ENCODE data around the gene TM4SF20. TPM values are rescaled to one million over a fixed set of nuclear protein-coding genes. Genes with fewer than 3 reads are reported as not detected.

The TM4SF20 gene
- polyA plus RNA-seq, 1 donor from 2014 or later, result not detected

DNA sequence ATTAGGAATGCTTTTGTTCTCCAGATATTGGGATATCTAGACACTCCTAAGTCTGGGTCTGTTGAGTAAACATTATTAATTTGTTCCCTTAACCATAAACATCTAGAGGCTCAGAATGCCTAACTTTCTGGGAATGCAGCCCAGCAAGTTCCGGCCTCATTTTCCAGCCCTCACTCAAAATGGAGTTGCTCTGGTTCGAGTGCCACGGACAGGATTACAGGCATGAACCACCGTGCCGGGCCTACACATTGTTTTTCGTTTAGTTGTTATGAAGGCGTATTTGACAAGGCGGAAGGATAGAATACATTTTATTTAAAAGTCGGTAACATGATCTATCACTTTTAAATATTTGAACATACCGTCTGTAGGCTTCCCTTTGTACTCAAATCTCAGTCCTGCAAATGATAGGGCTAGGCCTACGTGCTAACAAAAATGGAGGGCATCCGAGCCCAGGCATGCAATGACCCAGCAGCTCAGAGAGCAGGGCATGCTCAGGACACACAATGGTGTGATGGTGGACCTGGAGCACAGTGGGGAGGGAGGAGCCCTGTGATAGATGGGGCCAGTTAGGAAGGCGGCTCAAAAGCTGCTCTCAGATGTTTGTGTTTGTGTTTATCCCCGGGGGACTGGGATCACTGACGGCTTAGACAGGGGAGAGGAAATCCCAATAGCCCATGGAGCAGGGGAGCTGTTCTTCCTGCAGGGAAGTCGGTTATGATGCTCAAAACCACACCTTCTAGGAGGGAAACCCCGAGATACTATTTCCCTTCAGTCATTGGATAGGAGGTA is 11.6 kb upstream of the TM4SF20 start:
- no peaks in the 10 kb centered on the region for H3K79me2 ChIP-seq (replicated peaks; ENCODE audit: insufficient read depth, low read length)
- H2AFZ ChIP-seq (ENCODE audit: low read depth, low read length), result no peak overlapping the region
- H4K20me1 ChIP-seq (ENCODE audit: insufficient read depth), result no peaks in the 10 kb centered on the region
- H3K4me2 ChIP-seq (ENCODE audit: low read length), result no peak overlapping the region
- H3K9ac ChIP-seq (ENCODE audit: low read length), result no peak overlapping the region
- no peaks in the 10 kb centered on the region for H3K9me3 ChIP-seq (ENCODE audit: low read length)
- H3K27me3 ChIP-seq (ENCODE audit: insufficient read depth, low read depth, low read length), result no peaks in the 10 kb centered on the region
- no peak overlapping the region for H3K4me3 ChIP-seq (ENCODE audit: low read length)
- H3K27ac ChIP-seq (ENCODE audit: low read length), result no peak overlapping the region
- no peak for TF ChIP-seq EP300 (conservative IDR thresholded peaks at IDR 0.05; ENCODE audit: poor library complexity, severe bottlenecking)
- TF ChIP-seq RAD21 (conservative IDR thresholded peaks at IDR 0.05), result no peak
- TF ChIP-seq EZH2 (IDR thresholded peaks at IDR 0.05; ENCODE audit: borderline replicate concordance, insufficient read depth, low read length, poor library complexity, severe bottlenecking), result no peak
- no peak for TF ChIP-seq MXI1 (conservative IDR thresholded peaks at IDR 0.05; ENCODE audit: poor library complexity, severe bottlenecking)
- TF ChIP-seq TAF1 (IDR thresholded peaks at IDR 0.05; ENCODE audit: low read depth), result no peak
- no peak for TF ChIP-seq REST (IDR thresholded peaks at IDR 0.05; ENCODE audit: borderline replicate concordance)
- TF ChIP-seq POLR2AphosphoS5 (IDR thresholded peaks at IDR 0.05), result no peak
- no peak for TF ChIP-seq SMC3 (conservative IDR thresholded peaks at IDR 0.05; ENCODE audit: poor library complexity)
- TF ChIP-seq, protein P1, sequence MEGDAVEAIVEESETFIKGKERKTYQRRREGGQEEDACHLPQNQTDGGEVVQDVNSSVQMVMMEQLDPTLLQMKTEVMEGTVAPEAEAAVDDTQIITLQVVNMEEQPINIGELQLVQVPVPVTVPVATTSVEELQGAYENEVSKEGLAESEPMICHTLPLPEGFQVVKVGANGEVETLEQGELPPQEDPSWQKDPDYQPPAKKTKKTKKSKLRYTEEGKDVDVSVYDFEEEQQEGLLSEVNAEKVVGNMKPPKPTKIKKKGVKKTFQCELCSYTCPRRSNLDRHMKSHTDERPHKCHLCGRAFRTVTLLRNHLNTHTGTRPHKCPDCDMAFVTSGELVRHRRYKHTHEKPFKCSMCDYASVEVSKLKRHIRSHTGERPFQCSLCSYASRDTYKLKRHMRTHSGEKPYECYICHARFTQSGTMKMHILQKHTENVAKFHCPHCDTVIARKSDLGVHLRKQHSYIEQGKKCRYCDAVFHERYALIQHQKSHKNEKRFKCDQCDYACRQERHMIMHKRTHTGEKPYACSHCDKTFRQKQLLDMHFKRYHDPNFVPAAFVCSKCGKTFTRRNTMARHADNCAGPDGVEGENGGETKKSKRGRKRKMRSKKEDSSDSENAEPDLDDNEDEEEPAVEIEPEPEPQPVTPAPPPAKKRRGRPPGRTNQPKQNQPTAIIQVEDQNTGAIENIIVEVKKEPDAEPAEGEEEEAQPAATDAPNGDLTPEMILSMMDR (IDR thresholded peaks at IDR 0.05; ENCODE audit: poor library complexity, severe bottlenecking), result no peak
- no peaks in the 10 kb centered on the region for H3F3A ChIP-seq (ENCODE audit: insufficient read depth, low read length, poor library complexity, severe bottlenecking)
- H3K36me3 ChIP-seq (ENCODE audit: insufficient read depth, low read length), result no peaks in the 10 kb centered on the region
- H3K9me2 ChIP-seq (ENCODE audit: insufficient read depth, low read length), result no peaks in the 10 kb centered on the region

- Histone ChIP-seq H3K27ac (ENCODE audit: low read length) (no peak overlapping the region), H3K4me3 (ENCODE audit: low read length) (no peak overlapping the region)
These were observed 10.6 kb upstream of the TM4SF20 start for GRCh38 chr2:227389661-227390060.

More at GRCh38 chr2:227389661-227390060, 10.6 kb upstream of the TM4SF20 start:
- Histone ChIP-seq H3K36me3 (ENCODE audit: insufficient read depth, low read length) (no peaks in the 10 kb centered on the region), H3K9me2 (ENCODE audit: insufficient read depth, low read length) (no peaks in the 10 kb centered on the region), H2AFZ (ENCODE audit: low read depth, low read length) (no peak overlapping the region), H3K79me2 (replicated peaks; ENCODE audit: insufficient read depth, low read length) (no peaks in the 10 kb centered on the region), H3K4me2 (ENCODE audit: low read length) (no peak overlapping the region), H3K27me3 (ENCODE audit: insufficient read depth, low read depth, low read length) (no peaks in the 10 kb centered on the region), H3K9me3 (ENCODE audit: low read length) (no peaks in the 10 kb centered on the region), H4K20me1 (ENCODE audit: insufficient read depth) (no peaks in the 10 kb centered on the region), H3F3A (ENCODE audit: insufficient read depth, low read length, poor library complexity, severe bottlenecking) (no peaks in the 10 kb centered on the region), H3K9ac (ENCODE audit: low read length) (no peak overlapping the region)
- no peak for TF ChIP-seq POLR2AphosphoS5 (IDR thresholded peaks at IDR 0.05)
- TF ChIP-seq REST (IDR thresholded peaks at IDR 0.05; ENCODE audit: borderline replicate concordance), result no peak
- TF ChIP-seq EZH2 (IDR thresholded peaks at IDR 0.05; ENCODE audit: borderline replicate concordance, insufficient read depth, low read length, poor library complexity, severe bottlenecking), result no peak
- no peak for TF ChIP-seq TAF1 (IDR thresholded peaks at IDR 0.05; ENCODE audit: low read depth)
- no peak for TF ChIP-seq RAD21 (conservative IDR thresholded peaks at IDR 0.05)
- TF ChIP-seq EP300 (conservative IDR thresholded peaks at IDR 0.05; ENCODE audit: poor library complexity, severe bottlenecking), result no peak
- TF ChIP-seq, protein P1 (IDR thresholded peaks at IDR 0.05; ENCODE audit: poor library complexity, severe bottlenecking), result no peak
- TF ChIP-seq MXI1 (conservative IDR thresholded peaks at IDR 0.05; ENCODE audit: poor library complexity, severe bottlenecking), result no peak
- TF ChIP-seq SMC3 (conservative IDR thresholded peaks at IDR 0.05; ENCODE audit: poor library complexity), result no peak
